Aortic smooth muscle cell (primary cell): ENCODE data around the gene ZNF154. TPM values are rescaled to one million over a fixed set of nuclear protein-coding genes. Genes with fewer than 3 reads are reported as not detected.

Experiments used
- total RNA-seq: library from RNA; depleted of rRNA; stranded (reverse); fragments of >200 nt; gene quantifications from 2 replicates; pipeline ENCODE4 v1.2.3, GENCODE V29; 2014

Gene ZNF154
- 5.4 and 7.1 TPM in 2 replicates for total RNA-seq

DNA sequence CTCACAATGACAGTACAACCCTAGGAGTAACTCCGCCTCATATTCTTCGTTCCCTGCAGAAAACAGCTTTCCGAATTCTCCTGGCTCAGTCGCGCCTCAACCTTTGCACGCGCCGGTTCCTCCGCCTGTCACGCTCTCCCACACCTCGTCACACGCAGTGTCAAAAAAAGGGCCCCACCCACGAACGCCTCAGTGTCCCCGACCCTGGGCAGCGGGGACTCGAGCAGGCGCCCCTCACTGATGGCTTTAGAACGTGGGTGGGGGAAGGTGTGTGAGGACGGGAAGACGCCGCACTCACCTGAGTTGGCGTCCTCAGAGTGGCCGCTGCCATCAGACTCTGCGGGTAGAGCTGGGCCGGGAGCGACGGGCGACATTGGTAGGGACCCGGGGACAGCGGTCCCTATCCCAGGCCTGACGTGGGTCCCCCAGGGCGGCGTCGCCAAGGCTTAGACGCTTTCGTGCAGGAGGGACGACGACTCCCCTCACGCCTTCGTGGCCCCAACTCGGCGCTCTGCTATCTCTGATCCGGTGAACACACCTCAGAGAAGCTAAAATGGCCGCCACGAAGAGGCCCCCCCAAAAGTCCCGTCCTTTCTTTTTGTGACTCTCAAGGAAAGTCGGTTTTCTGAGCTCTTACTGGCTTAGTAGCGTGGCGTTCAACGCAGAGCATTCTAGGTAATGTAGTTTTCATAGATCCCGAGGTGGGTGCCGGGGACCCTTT lies at the start of gene ZNF154:
ZNF154 (minus strand) TSS at position 564 of the 721 bp plus-strand sequence; CDS start at position 331, 233 bp downstream.

DNA sequence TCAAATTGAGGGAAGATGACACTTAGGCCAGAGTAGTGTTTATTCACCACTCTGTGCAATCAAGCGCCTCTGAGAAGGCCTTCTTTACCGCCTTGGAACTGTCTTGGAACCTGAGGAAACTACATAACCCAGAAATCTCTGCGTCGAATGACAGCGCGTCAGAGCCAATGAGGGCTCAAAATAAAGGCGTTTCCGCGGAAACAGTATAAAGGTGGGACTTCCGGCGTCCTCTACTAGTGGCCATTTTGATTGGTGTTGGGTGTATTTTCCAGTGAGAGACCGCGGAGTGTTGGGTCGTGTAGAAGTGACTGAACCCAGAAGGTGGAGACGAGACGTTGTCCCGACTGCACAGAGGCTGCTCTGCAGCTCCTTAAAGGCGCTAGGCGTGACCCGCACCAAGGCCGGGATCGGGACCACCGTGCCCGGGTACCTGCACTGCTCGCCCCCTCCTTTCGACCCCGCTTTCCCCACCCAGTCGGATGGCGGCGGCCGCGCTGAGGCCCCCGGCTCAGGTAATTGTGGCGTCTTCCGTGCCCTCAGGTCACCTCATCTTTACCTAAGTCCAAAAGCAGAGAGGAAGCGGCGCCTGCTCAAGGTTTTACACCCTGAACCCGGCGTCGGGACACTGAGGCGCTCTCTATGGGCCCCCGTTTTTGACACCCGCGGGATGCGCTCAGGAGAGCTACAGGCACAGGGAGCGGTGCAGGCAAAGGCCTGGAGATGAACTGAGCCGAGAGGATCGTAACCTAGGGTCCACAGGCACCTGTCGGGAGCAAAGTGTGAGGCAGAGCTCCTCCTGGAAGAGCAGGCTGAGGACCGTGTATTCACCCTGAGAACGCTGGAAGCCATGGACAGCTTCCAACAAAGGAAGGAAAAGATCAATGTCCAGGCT lies 37.8 kb upstream of the ZNF154 start, which contains the start of gene ZNF776:
ZNF776 (plus strand) TSS at position 236 of the 892 bp plus-strand sequence; CDS start at position 480, 244 bp downstream.

DNA sequence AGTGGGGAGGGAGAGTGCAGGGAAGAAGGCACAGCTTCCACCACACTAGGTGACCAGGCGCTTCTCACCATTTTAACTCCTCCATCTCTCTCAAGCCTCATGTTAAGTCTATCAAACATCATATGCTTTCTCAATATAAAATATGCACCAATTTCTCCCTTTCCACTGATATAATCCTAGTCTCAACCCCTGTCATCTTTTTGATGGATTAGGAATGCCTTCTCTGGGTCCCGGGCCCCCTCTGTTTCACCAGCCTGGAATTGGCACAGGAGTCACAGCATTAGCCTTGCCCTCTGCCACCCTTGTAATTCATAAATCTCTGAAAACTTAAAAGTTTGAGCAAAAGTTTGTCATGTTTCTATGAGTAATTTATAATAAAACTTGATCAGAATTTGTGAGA lies 40.4 kb downstream of the ZNF154 start, which contains the start of gene ZSCAN4:
ZSCAN4 (plus strand) TSS at position 301 of the 400 bp plus-strand sequence. CDS start 7,211 bp downstream, outside the sequence.

Other genes starting within 250 kb of the ZNF154 start
- gene ZNF772, start 231.6 kb downstream of the ZNF154 start, total RNA-seq, result 27.3 and 31.0 TPM in 2 replicates
- 12.9 and 13.5 TPM in 2 replicates for gene ZNF419, start 221.5 kb downstream of the ZNF154 start, total RNA-seq
- 14.1 and 16.5 TPM in 2 replicates for gene ZNF773, start 209.3 kb downstream of the ZNF154 start, total RNA-seq
- gene ZNF549, start 181.8 kb downstream of the ZNF154 start, total RNA-seq, result 5.8 and 6.2 TPM in 2 replicates
- 6.9 and 9.1 TPM in 2 replicates for gene ZNF550, start 149.3 kb downstream of the ZNF154 start, total RNA-seq
- 5.2 and 6.1 TPM in 2 replicates for gene ZNF416, start 130.3 kb downstream of the ZNF154 start, total RNA-seq
- 7.6 and 12.0 TPM in 2 replicates for gene ZIK1, start 125.1 kb downstream of the ZNF154 start, total RNA-seq
- 3.6 and 4.2 TPM in 2 replicates for gene ZNF530, start 109.3 kb downstream of the ZNF154 start, total RNA-seq
- gene ZNF134, start 95.0 kb downstream of the ZNF154 start, total RNA-seq, result 18.3 and 18.9 TPM in 2 replicates
- gene ZNF211, start 76.0 kb downstream of the ZNF154 start, total RNA-seq, result 10.2 and 11.8 TPM in 2 replicates
- not detected in 2 replicates for gene ZSCAN4, start 40.3 kb downstream of the ZNF154 start, total RNA-seq
- 4.8 and 8.2 TPM in 2 replicates for gene ZNF551, start 27.2 kb downstream of the ZNF154 start, total RNA-seq
- 11.9 and 13.2 TPM in 2 replicates for gene ZNF671, start 18.4 kb upstream of the ZNF154 start, total RNA-seq
- gene ZNF776, start 37.6 kb upstream of the ZNF154 start, total RNA-seq, result 14.5 and 15.6 TPM in 2 replicates
- gene ZNF586, start 60.5 kb upstream of the ZNF154 start, total RNA-seq, result 13.9 and 16.2 TPM in 2 replicates
- gene ZNF552, start 105.7 kb upstream of the ZNF154 start, total RNA-seq, result 3.2 and 4.7 TPM in 2 replicates
- gene ZNF587B, start 121.1 kb upstream of the ZNF154 start, total RNA-seq, result 20.8 and 22.9 TPM in 2 replicates
- 19.3 and 20.5 TPM in 2 replicates for gene ZNF587, start 140.7 kb upstream of the ZNF154 start, total RNA-seq
- 6.9 and 7.3 TPM in 2 replicates for gene ZNF814, start 179.8 kb upstream of the ZNF154 start, total RNA-seq
- gene ZNF417, start 207.4 kb upstream of the ZNF154 start, total RNA-seq, result 20.7 and 21.4 TPM in 2 replicates
- 7.8 and 8.0 TPM in 2 replicates for gene ZNF418, start 226.2 kb upstream of the ZNF154 start, total RNA-seq
- 6.2 and 6.3 TPM in 2 replicates for gene ZNF256, start 238.5 kb upstream of the ZNF154 start, total RNA-seq